ENCODE data around the gene KLHL30. TPM values are rescaled to one million over a fixed set of nuclear protein-coding genes. Genes with fewer than 3 reads are reported as not detected.

The KLHL30 gene
- total and polyA plus RNA-seq, 2 experiments from 2014 or later, result 0.07 TPM; not detected in 1

GRCh38 chr2:238113611-238114010 is 24.9 kb upstream of the KLHL30 start (continued):
- TF ChIP-seq EZH2phosphoT487 (IDR thresholded peaks at IDR 0.05; ENCODE audit: unreplicated experiment) (no peak), POLR2AphosphoS5 (IDR thresholded peaks at IDR 0.05; ENCODE audit: low read depth) (no peak)

- Histone ChIP-seq H3K36me3 (ENCODE audit: insufficient read depth) (no peaks in the 10 kb centered on the region; the same call in 1 of the 2 replicates), H3K9me2 (ENCODE audit: insufficient read depth) (no peaks in the 10 kb centered on the region), H3K27ac (ENCODE audit: low read depth) (no peak overlapping the region), H3K4me3 (no peak overlapping the region), H3K79me2 (replicated peaks; ENCODE audit: insufficient read depth) (no peaks in the 10 kb centered on the region), H3F3A (replicated peaks; ENCODE audit: low read depth) (no peaks in the 10 kb centered on the region), H2AFZ (no peak overlapping the region), H3K4me2 (no peak overlapping the region), H3K4me1 (ENCODE audit: insufficient read depth) (no peaks in the 10 kb centered on the region; the same call in 1 of the 2 replicates), H3K27me3 (ENCODE audit: insufficient read depth) (no peaks in the 10 kb centered on the region), H4K20me1 (replicated peaks; ENCODE audit: insufficient read depth) (no peaks in the 10 kb centered on the region)
- Mint-ChIP-seq H3K4me1 (peaks cover 7% of the 10 kb centered on the region), H3K36me3 (ENCODE audit: low read depth) (no peaks in the 10 kb centered on the region), H3K9me3 (peaks cover 13% of the 10 kb centered on the region; the same call in 2 of the 3 replicates), H3K4me3 (no peak overlapping the region), H3K27me3 (ENCODE audit: insufficient read depth, low read depth, poor library complexity) (peaks cover 11% of the 10 kb centered on the region), H3K27ac (no peak overlapping the region)
- TF ChIP-seq CREB1 (CRISPR knock-in tag; IDR thresholded peaks at IDR 0.05; ENCODE audit: low read depth), result no peak
- no peak for TF ChIP-seq ZNF114 (CRISPR knock-in tag; IDR thresholded peaks at IDR 0.05)
- TF ChIP-seq POLR2AphosphoS5 (IDR thresholded peaks at IDR 0.05; ENCODE audit: low read depth), result no peak
- no peak for TF ChIP-seq ZNF462 (CRISPR knock-in tag; IDR thresholded peaks at IDR 0.05)
- TF ChIP-seq EZH2 (IDR thresholded peaks at IDR 0.05; ENCODE audit: low read depth, unreplicated experiment), result no peak
- TF ChIP-seq ZNF331 (CRISPR knock-in tag; IDR thresholded peaks at IDR 0.05; ENCODE audit: low read depth), result no peak
- no peak for TF ChIP-seq REST (IDR thresholded peaks at IDR 0.05; ENCODE audit: unreplicated experiment)
- TF ChIP-seq NANOG (IDR thresholded peaks at IDR 0.05; ENCODE audit: borderline replicate concordance), result no peak
- no peak for TF ChIP-seq CTCF (conservative IDR thresholded peaks at IDR 0.05; ENCODE audit: low read depth in 2 of 2)
- no peak for TF ChIP-seq STAT1 (IDR thresholded peaks at IDR 0.05; ENCODE audit: unreplicated experiment)
- no peak for TF ChIP-seq ETS1 (IDR thresholded peaks at IDR 0.05)
- no peak for TF ChIP-seq JUNB (IDR thresholded peaks at IDR 0.05; ENCODE audit: unreplicated experiment)
- no peak for TF ChIP-seq EZH2phosphoT487 (IDR thresholded peaks at IDR 0.05; ENCODE audit: unreplicated experiment)
- DNase-seq (ENCODE audit: low spot score), result no peak
- ATAC-seq, result no peak; the same call in 2 of the 3 replicates
These were observed 24.1 kb upstream of the KLHL30 start for GRCh38 chr2:238114331-238114841.
